GM18867 (cell line): ENCODE results near the gene RUNX3.
A peak's percentile ranks its signal among the peaks of the same experiment; 100 is the strongest.

ENCODE experiments used
- ATAC-seq: cut with Tn5 transposase; IDR thresholded peaks from one replicate; pipeline ENCODE4 v1.9.1; 2021; ENCODE audit warnings: mild to moderate bottlenecking, moderate library complexity; ENCODE audit not compliant: unreplicated experiment

The RUNX3 gene

DNA sequence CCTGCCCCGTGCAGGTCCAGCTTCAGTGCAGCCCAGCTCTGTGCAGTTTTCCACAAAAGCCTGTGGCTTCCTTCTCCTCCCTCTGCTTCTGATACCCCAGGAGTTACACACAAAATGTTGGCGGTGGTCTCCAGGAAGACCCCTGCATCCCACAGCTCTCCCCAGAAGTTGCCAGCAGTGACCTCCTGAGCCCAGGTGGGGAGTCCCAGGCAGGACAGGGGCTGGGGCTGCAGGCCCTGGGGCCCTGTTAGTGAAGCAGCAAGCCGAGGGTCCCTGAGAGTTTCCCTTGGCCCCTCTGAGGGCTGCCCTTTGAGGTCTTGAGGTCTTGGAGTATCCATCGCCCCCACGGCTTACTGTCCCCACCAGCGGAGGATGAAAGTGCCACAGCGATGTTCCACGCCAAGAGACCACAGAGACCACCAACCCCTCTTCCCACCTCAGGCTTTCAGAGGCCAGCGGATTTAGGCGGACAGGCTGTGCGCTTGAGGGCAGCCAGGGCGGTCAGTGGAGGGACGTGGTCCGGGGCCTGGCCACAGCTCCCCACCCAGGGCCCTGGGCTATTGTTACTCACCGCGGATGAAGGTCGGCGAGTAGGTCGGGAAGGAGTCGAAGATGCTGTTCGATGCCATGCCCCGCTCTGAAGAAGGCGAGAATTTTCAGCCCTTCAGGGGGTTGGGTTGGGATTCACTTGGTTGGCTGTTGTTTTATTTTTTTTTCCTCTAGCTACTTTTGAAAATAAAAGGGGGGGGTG is 34.0 kb upstream of the RUNX3 start:
- no peak for ATAC-seq

DNA sequence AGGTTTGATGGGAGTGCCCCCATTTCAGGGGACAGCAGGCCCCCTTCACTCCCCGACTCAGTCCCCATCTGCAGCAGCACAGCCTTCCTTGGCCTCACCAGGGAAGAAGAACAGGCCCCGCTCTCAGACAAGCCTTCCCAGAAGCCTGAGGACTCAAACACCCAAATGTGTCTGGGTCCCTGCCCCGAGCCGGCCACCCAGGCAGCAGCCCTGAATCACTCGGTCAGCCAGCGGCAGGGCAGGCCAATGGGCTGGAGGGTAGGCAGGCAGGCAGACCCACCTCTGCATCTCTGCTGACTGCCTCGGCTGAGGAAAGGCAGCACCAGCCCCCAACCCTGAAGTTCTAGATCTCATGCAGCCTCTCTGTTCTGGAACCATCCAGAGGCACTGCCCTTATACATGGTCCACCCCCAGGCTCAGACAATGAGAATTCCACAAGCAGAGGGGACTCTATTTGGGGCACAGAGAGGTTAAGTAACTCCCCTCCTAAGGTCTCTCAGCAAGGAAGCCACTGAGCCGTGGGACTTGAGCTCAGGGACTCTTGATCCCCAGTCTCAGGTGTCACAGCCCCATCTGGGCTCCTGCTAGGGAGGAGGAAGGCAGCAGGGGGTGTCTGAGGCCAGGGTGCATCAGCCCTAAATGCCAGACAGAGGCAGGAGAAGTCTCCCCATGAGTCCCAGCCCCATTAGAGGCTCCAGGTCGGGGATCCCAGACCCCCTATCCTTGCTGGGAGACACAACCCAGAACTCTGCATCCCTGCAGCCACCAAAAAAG is 33.2 kb upstream of the RUNX3 start:
- ATAC-seq, result no peak

DNA sequence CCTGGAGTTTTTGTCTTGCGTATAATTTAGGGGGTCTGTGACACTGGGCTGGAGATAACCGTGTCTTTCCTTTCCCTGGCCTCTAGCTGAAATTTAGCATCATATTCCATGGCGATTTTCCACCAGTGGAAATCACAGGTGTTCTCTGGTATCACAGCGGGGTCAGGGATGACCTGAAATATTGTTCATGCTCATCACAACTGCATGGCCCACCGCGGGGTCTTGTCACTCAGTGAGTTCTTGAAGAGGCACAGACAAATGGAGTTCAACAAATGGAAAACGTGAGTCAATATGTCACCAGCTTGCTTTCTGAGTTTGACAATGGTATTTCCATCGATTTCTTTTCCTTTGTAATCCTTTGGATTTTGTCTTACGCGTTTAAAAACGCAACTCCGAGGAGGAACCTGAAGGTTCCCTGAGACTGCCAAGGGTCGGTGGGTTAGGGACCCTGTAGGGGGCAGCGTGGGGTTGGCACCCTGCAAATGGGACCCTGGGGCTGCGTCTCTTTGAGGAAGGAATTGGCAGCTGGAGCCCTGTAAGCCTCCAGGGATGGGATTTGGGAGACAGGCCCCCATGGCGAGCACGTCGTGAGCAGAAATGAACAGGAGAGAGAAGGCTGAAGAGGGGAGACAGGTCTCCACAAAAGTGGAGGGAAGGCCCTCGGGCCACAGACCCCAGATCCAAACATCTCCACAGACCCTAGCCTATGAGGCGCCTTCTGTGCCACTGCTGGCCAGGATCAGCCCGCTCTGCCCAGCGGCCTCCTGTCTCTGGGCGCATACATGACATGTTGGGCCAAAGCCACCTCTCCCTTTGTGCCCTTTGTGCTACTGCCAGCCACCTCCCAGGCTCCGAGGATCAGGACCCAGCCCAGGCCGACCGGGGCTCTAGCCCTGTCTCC is 32.1 kb upstream of the RUNX3 start:
- no peak for ATAC-seq

DNA sequence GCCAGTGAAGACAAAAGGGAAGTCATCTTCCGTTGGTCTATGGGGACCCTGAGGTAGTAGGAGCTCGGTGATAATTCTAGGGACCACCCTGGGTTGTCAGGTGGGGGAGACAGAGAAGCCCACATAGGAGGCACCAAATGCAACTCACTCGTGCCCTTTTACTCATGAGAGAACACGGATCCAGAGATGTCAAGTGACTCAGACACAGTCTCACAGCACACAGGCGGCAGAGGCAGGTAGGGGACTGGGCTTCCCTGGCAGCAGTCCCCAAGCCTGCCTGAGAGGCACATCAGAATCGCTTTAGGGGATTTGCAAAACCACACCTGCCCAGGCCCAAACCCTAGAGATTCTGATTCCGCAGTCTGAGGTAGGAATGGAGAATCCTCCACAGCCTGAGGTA is 31.3 kb upstream of the RUNX3 start:
- ATAC-seq, result no peak

DNA sequence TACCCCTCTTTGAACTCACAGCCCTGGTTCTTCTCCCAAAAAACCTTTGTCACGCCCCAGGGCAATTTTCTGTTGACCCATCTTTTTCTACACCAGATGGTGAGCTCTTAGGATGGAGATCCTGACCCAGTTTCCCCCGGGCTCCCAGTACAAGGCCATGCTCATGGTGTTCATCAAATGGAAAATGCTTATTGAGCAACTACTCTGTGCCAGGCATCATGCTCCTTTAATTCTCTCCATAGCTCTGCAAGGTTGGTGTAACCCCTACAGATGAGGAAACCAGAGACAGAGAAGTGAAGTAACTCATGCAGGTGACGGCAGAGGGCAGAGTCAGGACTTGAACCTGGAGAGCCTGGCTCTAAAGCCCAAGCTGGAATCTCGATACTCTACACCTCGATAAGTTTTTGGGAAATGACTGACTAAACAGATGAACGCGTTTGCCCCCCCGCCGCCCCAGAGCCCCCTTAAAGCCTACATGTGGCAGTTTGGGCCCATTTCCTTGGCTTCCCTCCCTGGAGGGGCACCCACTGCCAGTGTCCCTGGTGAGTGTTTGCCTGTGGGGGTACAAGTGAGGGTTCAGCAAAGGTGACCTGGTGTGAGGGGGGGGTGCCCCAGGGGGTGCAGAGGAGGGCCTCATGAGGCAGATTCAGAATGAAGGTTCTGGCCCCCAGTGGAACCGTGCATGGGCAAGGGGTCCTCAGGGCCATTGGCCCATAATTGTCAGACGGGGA is 30.2 kb upstream of the RUNX3 start:
- no peak for ATAC-seq

DNA sequence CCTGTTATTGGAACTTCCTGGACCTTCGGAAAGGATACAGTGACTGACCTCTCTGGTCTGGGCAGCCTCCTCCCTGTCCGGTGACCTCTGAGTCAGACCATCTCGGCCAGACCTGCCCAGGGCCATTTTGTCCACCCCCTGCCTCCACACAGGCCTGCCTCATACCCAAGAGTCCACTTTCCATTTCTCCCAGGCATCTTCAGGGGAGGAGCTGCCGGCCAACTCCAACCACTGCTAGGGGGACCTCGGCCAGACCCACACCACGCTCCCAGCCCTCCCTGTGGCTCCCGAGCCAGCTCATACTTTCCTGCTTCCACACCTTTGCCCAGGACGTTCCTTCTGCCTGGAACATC is 29.5 kb upstream of the RUNX3 start:
- ATAC-seq, result no peak

DNA sequence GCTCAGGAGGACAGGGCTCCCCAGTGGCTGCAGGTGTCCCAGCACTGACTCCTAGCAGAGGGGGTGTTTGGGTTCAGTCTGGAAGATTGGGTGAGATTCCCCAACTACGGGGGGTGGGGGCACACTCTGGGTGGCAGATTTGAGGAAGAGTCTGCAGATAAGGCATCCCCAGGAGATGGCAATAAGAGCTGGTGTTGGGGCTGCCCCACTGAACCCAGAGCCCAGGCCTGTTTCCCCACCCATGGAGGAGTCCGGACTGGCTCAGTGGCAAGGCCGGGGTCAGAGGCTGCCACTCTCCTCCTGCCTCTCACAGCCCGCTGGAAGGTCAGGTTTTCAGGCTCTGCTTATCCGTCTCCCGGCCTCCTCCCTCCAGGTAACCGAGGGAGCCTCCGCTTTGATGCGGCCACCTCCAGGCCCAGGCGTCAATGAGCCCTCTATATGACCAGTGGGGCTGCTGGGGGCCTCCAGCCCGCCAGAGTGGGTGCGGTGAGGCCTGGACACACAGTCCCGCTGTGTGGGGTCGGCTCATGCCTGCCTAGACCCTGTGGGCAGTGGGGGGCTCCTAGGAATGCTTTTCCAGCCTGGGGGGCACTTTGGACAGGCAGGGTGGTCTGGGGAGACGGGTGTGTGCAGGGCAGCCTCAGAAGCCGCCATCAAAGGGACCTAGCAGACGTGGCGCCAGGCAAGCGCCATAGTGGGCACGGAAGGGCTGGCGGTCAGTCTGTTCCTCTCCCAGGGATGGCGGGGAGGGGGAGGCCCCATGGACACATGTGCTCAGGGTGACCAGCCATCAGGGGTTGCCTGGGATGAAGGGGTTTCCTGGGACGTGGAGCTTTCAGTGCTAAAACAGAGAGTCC is 28.9 kb upstream of the RUNX3 start:
- no peak for ATAC-seq

DNA sequence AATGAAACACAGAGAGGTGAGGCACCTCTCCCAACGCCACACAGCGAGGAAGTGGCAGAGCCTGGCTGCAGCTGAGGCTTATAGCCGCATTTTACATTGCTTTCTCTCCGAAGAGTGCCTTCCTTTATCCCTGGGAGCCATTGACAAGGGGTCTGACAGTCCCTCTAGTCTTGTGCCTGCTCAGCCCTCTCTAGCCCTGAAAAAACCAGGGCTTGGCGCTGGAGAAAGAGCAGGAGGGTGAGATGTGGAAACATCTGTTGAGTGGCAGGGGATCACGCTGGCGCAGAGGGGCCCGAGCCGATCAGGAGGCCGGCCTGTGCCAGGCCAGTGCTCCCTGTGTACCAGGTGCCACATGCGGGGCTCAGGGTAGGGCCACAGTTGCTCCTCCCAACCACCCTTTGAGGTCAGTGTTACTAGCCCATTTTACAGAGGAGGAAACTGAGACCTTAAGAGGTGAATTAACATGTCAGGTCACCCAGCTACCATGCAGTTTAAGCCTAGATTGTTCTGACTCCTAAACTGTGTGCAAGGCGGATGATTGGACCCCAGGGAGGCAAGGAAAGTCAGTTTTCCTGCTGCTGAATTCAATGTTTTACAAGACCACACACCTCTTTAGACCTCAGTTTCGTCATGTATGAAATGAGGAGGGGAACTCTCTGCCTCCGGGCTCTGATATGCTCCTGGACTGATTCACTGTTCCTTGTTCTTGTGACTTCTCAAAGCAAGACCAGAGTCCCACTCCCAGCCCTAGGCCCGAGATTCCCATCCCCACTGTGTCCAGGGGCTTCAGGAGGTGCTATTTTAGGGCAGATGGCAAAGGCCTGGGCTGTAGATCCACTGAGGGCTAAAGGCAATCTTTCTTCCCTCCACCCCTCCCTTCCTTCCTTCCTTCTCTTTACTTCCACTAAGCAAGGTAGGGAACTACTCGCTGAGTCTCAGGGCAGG is 28.0 kb upstream of the RUNX3 start:
- no peak for ATAC-seq

DNA sequence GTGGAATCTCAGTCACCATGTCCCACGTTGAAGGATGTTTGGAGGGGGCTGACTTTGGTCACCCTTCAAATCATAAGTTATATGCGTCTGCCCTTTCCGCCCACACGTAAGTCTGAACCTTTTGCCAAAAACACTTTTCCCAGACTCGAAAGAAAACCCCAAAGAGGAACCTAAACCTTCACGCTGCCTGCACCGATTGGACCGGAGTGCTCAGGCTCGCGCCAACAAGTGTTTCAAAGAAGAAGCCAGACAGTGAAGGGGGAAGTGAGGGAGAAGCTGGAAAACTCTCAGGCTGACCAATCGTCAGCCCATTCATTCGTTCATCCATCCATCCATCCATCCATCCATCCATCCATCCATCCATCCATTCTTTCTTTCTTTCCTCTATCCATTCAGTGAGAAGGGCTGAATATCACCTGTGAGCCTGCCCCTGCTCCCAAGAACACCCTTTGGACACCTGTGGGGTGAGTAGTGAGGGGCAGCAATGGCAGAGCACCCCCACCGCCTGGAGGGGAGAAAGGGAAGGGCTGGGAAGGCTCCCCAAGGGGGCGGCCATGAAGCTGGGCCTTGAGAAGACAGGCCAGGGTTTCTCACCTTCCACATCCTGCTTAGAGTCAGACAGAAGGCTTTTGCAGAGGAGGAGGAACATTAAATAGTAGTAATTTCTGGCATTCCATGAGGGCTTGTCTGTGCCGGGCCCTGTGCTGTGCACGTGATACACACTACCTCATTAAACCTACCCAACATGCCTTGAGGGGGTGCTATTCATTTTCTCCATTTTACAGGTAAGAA is 27.1 kb upstream of the RUNX3 start:
- no peak for ATAC-seq

DNA sequence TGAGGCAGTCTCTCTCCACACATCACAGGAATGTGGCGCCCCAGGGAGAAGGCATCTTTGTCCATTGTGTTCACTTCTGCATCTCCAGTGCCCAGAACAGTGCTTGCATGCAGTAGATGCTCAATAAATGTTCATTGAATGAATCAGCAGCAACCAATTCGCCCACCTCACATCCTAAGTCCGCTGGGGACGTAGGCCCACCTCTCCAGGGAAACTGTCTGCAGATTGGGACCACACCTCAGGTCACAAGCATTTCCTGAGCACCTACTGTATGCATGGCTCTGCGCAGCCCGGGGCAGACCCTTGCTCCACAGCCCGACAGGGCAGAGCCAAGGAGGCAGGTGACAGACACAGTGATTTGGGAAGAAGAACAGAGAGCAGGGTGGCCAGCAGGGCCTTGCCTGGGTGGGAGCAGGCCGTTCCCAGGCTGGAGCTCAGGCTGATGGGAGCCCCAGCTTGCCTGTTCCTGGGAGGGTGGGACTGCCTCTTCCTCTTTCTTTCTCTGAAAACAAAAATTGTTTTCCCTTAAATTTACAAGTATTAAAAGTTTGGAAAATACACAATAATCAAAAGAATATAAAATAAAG is 25.8 kb upstream of the RUNX3 start:
- no peak for ATAC-seq

DNA sequence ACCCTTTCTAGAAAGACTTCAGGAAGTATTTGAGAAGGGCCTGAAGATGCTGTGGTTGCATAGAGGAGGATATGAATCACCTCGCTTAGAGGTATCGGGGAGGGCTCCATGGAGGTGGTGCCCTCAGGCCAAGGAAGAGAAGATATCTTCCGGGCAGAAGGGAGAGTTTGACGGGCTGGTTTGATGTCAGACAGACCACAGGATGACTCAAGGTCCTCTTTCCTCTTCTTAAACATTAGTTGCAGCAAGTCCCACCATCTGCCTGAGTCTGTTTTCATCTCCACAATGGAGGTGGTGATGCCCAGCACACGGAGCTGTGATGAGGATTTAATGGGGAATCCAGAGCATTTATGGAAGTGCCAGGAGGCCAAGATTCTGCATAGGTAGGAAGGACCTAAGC is 25.1 kb upstream of the RUNX3 start:
- ATAC-seq, result peak; percentile 44

DNA sequence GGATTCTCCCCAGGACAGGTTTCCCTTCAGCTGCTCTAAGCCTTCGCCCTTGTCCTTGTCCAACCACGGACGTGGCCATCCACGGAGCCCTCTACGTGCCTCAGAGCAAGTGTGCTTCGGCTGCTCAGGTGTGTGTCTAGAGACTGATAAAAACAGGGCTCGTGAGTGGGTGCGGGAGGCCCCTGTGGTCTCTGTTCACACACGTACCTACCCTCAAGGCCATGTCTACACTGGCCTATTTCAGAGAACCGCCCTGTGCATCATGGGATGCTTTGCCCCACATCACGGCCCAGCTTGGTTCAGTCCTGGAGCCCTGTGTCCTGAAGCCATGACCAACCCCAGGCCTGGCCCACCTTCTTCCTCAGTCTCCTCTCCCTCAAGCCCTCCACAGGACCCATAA is 24.6 kb upstream of the RUNX3 start:
- no peak for ATAC-seq

DNA sequence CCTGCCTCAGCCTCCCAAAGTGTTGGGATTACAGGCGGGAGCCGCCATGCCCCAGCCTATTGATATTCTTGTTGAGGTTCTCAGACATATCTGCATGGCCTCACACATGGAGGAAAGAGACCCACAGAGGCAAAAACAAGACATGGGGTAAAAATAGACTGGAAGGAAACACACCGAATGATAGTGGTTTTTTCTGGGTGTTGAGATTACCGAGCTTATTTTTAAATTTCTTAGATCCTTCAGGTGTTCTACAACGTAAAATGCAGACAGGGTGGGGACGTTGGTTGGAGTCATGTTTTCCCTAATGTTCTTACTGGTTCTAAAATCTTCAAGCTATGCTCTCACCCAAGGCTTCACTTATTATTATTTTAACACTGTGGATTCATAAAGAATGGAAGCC is 23.9 kb upstream of the RUNX3 start:
- ATAC-seq, result no peak

DNA sequence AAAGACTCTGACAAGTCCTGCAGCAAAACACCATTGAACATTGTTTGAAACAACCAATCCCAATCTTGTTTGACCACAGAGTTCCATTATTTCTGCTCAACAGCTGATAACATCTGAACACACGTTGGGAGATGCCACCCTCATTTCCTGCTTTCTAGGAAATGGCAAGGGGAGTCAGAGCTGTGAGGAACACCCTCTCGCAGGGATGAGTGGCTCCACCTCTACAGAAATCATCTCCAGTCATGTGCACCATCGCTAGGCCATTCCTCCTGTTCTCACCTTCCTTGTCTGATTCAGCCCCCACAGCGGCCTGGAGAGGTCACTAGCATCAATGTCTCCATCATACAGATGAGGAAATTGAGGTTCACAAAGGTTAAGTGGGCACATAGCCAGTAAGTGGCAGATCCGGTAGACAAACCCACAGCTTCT is 22.4 kb upstream of the RUNX3 start:
- no peak for ATAC-seq

DNA sequence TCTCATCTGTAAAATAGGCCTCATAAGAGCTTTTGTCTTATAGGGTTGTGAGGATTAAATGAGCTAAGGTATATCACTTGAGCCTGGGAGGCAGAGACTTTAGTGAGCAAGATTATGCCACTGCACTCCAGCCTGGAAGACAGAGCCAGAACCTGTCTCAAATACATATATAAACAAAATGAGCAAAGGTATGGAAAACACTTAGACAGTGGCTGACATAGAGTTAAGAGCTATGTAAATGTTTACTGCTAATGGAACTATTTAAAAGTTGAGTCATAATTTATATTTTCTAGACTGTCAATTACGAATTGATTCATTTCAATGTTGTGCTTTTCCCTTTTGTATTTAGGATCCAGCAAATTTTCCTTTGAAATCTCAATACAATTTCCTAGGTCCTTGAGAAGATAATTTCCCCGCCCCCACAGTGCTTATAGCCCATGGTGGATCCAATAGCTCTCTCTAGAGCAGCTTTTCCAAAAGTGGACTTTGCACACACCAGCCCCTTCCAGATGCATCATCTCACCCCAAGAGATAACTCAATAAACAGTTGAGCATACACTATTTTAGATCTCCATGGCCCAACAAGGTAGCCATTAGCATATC is 21.8 kb upstream of the RUNX3 start:
- no peak for ATAC-seq

DNA sequence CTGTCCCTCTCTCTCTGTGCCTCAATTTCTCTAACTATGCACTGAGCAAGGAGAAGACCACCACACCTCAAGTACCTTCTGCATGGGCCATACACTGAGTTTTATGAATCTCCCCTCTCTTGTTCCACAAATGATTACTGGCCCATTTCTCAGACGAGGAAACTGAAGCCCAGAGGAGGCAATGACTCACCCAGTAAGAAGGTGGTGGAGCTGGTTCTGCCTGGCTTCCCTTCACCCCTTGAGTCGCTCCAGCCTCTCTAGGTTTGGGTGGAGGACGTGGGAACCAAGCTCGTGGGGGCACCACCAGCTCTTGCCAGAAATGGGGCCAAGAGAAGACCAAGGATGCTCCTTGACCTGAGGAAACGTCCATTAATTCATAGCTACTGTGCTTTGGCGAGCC is 21.3 kb upstream of the RUNX3 start:
- no peak for ATAC-seq

DNA sequence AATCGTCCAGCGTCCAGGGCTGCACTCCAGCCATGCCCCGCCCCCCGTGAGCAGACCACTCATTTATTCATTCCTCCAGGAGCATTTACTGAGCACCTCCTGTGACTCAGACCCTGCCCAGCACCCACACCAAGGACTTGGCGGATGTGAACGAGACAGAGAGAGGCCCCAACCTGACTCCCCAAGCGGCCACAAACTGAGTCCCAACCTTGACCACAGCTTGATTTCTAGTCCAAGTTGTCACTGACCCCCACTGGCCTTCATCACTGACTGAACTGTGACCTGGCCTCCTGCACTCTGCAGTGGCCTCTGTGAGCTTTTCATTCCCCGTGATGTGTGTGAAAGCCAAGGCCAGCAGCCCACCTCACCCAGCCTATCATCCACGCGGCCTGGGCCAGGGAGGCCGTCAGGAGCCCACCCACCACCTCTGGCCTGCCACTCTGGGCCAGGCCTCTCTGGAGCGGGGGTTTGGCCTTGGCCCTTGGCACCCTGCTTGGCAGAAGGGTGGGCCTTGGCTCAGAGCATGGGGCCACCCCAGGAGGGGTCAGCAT is 19.3 kb upstream of the RUNX3 start:
- ATAC-seq, result no peak
